ENCODE data around the gene ABCC1. TPM values are rescaled to one million over a fixed set of nuclear protein-coding genes. Genes with fewer than 3 reads are reported as not detected.

ABCC1 gene
- total RNA-seq, 4 donors from 2014 or later = 19.3 to 43.7 (median 26.2) TPM

DNA sequence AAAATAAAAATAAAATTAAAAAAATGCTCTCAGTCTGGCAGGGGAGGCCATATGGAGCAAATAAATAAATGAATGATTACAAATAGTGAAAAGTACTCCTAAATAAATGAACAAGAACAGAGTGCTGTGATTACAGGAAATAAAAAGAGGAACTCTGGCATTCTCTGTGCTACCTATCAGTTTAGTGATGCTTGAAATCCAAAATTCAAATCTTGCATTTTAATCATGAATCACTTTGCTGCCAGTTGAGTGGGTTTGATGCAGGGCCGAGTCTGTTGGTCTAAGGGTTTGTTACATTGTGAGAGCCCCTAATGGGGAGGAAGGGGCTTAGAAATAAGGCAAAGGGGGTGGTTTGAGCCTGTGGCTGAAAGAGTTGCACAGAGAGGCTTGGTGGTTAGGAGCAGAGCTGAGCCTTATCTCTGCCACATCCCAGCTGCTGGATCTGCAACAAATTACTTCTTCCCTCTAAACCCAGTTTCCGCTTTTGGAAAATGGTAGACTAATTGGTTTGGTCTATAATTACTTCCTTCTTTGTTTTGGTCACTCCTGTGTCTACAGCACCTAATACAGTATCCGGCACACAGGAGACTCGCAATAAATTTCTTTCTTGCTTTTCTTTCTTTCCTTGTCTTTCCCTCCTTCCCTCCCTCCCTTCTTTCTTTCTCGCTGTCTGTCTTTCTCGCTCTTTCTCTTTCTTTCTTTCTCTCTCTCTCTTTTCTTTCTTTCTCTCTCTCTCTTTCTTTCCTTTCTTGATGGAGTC lies 6.3 kb upstream of the ABCC1 start:
- no peak for TF ChIP-seq POLR2A (IDR thresholded peaks at IDR 0.05)
- TF ChIP-seq, protein P1, sequence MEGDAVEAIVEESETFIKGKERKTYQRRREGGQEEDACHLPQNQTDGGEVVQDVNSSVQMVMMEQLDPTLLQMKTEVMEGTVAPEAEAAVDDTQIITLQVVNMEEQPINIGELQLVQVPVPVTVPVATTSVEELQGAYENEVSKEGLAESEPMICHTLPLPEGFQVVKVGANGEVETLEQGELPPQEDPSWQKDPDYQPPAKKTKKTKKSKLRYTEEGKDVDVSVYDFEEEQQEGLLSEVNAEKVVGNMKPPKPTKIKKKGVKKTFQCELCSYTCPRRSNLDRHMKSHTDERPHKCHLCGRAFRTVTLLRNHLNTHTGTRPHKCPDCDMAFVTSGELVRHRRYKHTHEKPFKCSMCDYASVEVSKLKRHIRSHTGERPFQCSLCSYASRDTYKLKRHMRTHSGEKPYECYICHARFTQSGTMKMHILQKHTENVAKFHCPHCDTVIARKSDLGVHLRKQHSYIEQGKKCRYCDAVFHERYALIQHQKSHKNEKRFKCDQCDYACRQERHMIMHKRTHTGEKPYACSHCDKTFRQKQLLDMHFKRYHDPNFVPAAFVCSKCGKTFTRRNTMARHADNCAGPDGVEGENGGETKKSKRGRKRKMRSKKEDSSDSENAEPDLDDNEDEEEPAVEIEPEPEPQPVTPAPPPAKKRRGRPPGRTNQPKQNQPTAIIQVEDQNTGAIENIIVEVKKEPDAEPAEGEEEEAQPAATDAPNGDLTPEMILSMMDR (IDR thresholded peaks at IDR 0.05 in 4 of 5, conservative IDR thresholded peaks at IDR 0.05 in 1 of 5) = no peak
- in situ Hi-C loops (cut with MboI; ENCODE audit: low sequenced_read_pairs in 4 of 4) (loop anchor here in 1 of 4 donors (10.0 kb wide), 1 partner anchor 48 kb away; no protein-coding TSS in a partner anchor), intact Hi-C loops (cut with DNase I; ENCODE audit: low total_unique reads) (no loop called here)
- H3K27ac ChIP-seq = no peak overlapping the region
- no peaks in the 10 kb centered on the region for H3K27me3 ChIP-seq
- DNase-seq (no peak), ATAC-seq (no peak)
- H3K4me3 ChIP-seq = no peak overlapping the region
- no peaks in the 10 kb centered on the region for H3K9me3 ChIP-seq
- H3K4me1 ChIP-seq = no peaks in the 10 kb centered on the region
- H3K36me3 ChIP-seq = no peaks in the 10 kb centered on the region

DNA sequence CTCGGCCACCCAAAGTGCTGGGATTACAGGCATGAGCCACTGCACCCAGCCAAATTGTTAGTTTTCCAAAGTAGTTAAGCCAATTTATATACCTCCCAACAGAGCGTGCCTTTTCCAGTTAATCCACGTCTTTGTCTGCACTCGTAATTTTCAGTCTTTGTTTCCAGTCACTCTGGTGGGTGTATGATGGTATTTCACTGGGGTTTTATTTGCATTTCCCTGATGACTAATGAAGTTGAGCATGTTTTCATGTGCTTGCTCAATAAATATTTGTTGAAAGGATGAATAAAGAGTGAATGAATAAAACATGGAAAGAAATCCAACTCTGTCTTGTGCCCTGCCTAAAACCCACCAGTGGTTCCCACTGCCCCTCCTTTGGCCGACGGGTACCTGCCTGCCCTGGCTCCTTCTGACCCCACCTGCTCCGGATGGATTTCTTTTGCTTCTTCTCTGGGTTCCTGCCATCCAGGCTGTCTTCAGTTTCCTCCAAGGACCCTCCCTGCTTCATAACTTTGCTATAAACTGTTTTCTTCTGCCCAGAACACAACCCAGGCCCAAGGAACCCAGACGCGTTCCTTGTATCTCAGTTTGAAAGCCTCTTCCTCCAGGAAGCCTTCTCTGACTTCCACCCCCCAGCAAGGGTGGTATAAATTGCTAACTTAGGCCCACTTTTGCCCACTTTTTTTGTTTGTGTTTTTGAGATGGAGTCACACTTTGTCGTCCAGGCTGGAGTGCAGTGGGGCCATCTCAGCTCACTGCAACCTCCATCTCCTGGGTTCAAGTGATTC lies 3.0 kb upstream of the ABCC1 start:
- in situ Hi-C loops (cut with MboI; ENCODE audit: low sequenced_read_pairs in 4 of 4) = loop anchor here in 1 of 4 donors (10.0 kb wide), 1 partner anchor 52 kb away; no protein-coding TSS in a partner anchor
- H3K36me3 ChIP-seq = no peaks in the 10 kb centered on the region
- no peak overlapping the region for H3K4me3 ChIP-seq
- peaks cover 9 to 16% of the 10 kb centered on the region in 2 donors for H3K4me1 ChIP-seq
- TF ChIP-seq, protein P1 (IDR thresholded peaks at IDR 0.05 in 4 of 5, conservative IDR thresholded peaks at IDR 0.05 in 1 of 5) = no peak
- TF ChIP-seq POLR2A (IDR thresholded peaks at IDR 0.05) = no peak
- no peaks in the 10 kb centered on the region for H3K27me3 ChIP-seq
- intact Hi-C loops (cut with DNase I; ENCODE audit: low total_unique reads) = loop anchor here (5.0 kb wide), 1 partner anchor 54 kb away; no protein-coding TSS in a partner anchor
- DNase-seq (no peak), ATAC-seq (no peak)
- H3K9me3 ChIP-seq = no peaks in the 10 kb centered on the region
- no peak overlapping the region for H3K27ac ChIP-seq

DNA sequence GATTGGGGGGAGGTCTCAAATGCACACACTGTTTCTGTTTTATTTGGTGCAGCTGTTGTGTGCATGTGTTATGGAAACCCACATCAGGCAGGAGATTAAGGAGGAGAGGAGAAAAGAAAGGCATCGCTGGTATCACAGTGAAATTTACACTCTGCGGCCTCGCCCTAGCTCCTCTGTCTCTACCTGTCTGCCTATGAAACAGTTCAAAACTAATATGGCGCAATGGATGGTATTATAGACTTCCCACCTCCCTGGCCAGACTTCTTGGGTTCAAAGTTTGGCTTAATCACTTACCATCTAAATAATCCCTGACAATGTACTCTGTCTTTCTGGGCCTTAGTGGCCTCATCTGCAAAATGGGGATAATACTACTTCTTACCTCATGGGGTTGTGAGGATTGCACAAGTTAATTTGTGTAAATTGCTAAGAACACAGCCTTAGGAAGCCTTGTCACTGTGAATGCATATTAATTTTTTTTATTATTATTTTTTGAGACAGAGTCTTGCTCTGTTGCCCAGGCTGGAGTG lies 1.4 kb upstream of the ABCC1 start:
- no peaks in the 10 kb centered on the region for H3K36me3 ChIP-seq
- H3K27me3 ChIP-seq = no peaks in the 10 kb centered on the region
- no peaks in the 10 kb centered on the region for H3K9me3 ChIP-seq
- no peak for ATAC-seq
- no peak for TF ChIP-seq POLR2A (IDR thresholded peaks at IDR 0.05)
- TF ChIP-seq, protein P1 (IDR thresholded peaks at IDR 0.05 in 4 of 5, conservative IDR thresholded peaks at IDR 0.05 in 1 of 5) = no peak
- no peak overlapping the region for H3K27ac ChIP-seq
- H3K4me3 ChIP-seq = no peak overlapping the region
- intact Hi-C loops (cut with DNase I; ENCODE audit: low total_unique reads) (loop anchor here (5.0 kb wide), 1 partner anchor 56 kb away; no protein-coding TSS in a partner anchor), in situ Hi-C loops (cut with MboI; ENCODE audit: low sequenced_read_pairs in 4 of 4) (loop anchor here in 1 of 4 donors (10.0 kb wide), 1 partner anchor 53 kb away; no protein-coding TSS in a partner anchor)
- H3K4me1 ChIP-seq = peaks cover 19 to 29% of the 10 kb centered on the region in 2 donors
- no peak for DNase-seq

DNA sequence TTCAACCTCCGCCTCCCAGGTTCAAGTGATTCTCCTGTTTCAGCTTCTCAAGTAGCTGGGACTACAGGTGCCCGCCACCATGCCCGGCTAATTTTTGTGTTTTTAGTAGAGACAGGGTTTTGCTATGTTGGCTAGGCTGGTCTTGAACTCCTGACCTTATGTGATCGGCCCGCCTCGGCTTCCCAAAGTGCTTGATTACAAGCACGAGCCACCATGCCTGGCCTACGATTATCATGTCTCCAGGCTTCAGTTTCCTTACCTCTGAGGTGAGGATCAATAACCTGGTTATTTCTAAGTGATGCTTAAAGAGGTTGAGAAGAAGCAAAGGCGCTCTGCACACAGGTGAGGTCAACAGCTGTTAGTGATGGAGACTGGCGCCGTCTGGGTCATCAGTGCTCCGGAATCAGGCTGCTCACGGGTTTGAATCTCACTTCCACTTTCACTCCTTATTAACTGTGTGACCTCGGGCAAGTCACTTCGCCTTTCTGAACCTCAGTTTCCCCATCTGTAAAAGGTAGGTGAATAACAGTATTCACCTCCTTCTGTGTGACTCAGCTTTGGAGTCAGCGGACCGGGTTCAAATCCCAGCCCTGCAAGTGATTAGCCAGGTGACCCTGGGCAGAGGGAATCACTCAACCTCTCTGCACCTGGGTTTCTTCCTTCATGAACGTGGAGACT lies 745 bp upstream of the ABCC1 start:
- no peaks in the 10 kb centered on the region for H3K9me3 ChIP-seq
- no peak for DNase-seq
- no peaks in the 10 kb centered on the region for H3K27me3 ChIP-seq
- peaks cover 25 to 32% of the 10 kb centered on the region in 2 donors for H3K4me1 ChIP-seq
- in situ Hi-C loops (cut with MboI; ENCODE audit: low sequenced_read_pairs in 4 of 4) = loop anchor here in 1 of 4 donors (10.0 kb wide), 1 partner anchor 54 kb away; no protein-coding TSS in a partner anchor
- no peak for TF ChIP-seq POLR2A (IDR thresholded peaks at IDR 0.05)
- TF ChIP-seq, protein P1 (IDR thresholded peaks at IDR 0.05 in 4 of 5, conservative IDR thresholded peaks at IDR 0.05 in 1 of 5) = no peak
- H3K36me3 ChIP-seq = no peaks in the 10 kb centered on the region
- intact Hi-C loops (cut with DNase I; ENCODE audit: low total_unique reads) = loop anchor here (1.0 to 5.0 kb wide), 2 partner anchors 56 to 74 kb away; no protein-coding TSS in a partner anchor
- H3K4me3 ChIP-seq = peak overlapping the region; percentile 66 to 80 (median 73)
- ATAC-seq = no peak
- peak overlapping the region; percentile 86 to 91 (median 91) for H3K27ac ChIP-seq
